Mucosa of stomach (tissue), 1 donor: ENCODE measurements around the gene CACNG1.
"Not testable (repeated sequence)": the region's sequence is repeated elsewhere in the genome, so short reads cannot be mapped to it uniquely, and the experiment has no call there.

Experiments
- H3K27me3 ChIP-seq: one replicate; pipeline ENCODE4 v1.7.0; 2013; ENCODE audit warnings: mild to moderate bottlenecking, low read length; ENCODE audit not compliant: control insufficient read depth, insufficient read depth
- H3K36me3 ChIP-seq: one replicate; pipeline ENCODE4 v1.7.0; 2013; ENCODE audit warnings: low read length; ENCODE audit not compliant: control insufficient read depth, insufficient read depth
- H3K4me1 ChIP-seq: one replicate; pipeline ENCODE4 v1.7.0; 2013; ENCODE audit warnings: mild to moderate bottlenecking, low read length; ENCODE audit not compliant: control insufficient read depth, insufficient read depth
- H3K4me3 ChIP-seq: one replicate; pipeline ENCODE4 v1.7.0; 2013; ENCODE audit warnings: low read length
- H3K9ac ChIP-seq: one replicate; pipeline ENCODE4 v1.7.0; 2013; ENCODE audit warnings: mild to moderate bottlenecking, low read length, moderate library complexity
- H3K9me3 ChIP-seq: one replicate; pipeline ENCODE4 v1.7.0; 2013; ENCODE audit warnings: mild to moderate bottlenecking, low read length, moderate library complexity; ENCODE audit not compliant: control insufficient read depth
- donor health status: Pancreatic carcinoma.

The CACNG1 gene

GRCh38 chr17:67092710-67093109 is 48.4 kb downstream of the CACNG1 start:
- H3K36me3 ChIP-seq, H3K9ac ChIP-seq, H3K4me1 ChIP-seq, H3K9me3 ChIP-seq, H3K4me3 ChIP-seq, H3K27me3 ChIP-seq: not testable (repeated sequence)

- no peak overlapping the region for H3K9ac ChIP-seq
- no peaks in the 10 kb centered on the region for H3K27me3 ChIP-seq
- H3K9me3 ChIP-seq = no peaks in the 10 kb centered on the region
- no peak overlapping the region for H3K4me3 ChIP-seq
- H3K4me1 ChIP-seq = no peaks in the 10 kb centered on the region
- no peaks in the 10 kb centered on the region for H3K36me3 ChIP-seq
Observed at GRCh38 chr17:67093348-67093747, 49.0 kb downstream of the CACNG1 start.

DNA sequence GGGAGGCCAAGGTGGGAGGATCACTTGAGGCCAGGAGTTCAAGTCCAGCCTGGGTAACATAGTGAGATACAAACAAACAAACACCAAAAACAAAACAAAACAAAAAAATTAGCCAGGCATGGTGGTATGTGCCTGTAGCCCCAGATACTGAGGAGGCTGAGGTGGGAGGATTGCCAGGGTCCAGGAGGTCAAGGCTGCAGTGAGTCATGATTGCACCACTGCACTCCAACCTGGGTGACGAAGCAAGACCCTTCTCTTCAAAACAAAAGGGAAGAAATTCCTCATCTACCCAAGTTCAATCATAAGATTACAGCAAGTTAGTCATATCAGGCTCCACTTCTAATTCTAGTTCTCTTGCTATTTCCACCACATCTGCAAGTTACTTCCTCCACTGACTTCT is 50.9 kb downstream of the CACNG1 start:
- H3K9me3 ChIP-seq, H3K9ac ChIP-seq, H3K4me3 ChIP-seq, H3K36me3 ChIP-seq, H3K4me1 ChIP-seq, H3K27me3 ChIP-seq: not testable (repeated sequence)

- no peaks in the 10 kb centered on the region for H3K4me1 ChIP-seq
- no peaks in the 10 kb centered on the region for H3K27me3 ChIP-seq
- no peak overlapping the region for H3K4me3 ChIP-seq
- no peaks in the 10 kb centered on the region for H3K9me3 ChIP-seq
- H3K9ac ChIP-seq = no peak overlapping the region
- no peaks in the 10 kb centered on the region for H3K36me3 ChIP-seq
Observed at GRCh38 chr17:67095803-67096202, 51.4 kb downstream of the CACNG1 start.

- Histone ChIP-seq H3K4me1 (no peaks in the 10 kb centered on the region), H3K9me3 (no peaks in the 10 kb centered on the region), H3K4me3 (no peak overlapping the region), H3K27me3 (no peaks in the 10 kb centered on the region), H3K36me3 (no peaks in the 10 kb centered on the region), H3K9ac (no peak overlapping the region)
Observed at GRCh38 chr17:67096609-67097008, 52.3 kb downstream of the CACNG1 start.

DNA sequence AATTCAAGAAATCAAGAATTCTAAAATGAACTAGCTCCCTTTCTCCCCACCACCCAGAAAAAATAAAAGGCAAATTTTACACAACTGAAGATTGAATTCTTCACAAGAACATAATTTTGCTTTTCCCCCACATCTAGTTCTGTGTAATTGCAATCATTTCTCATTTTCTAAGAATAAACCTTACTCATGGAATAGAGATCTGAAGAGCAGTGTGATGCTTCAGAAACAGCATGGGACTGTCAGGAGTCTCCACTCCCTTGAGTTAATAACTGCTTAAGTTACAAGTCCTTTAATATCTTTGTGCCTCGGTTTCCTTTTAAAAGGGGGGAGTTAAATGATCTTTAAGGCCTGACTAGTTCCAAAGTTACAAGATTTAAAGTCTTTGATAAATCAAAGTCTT is 53.7 kb downstream of the CACNG1 start:
- Histone ChIP-seq H3K9me3 (no peaks in the 10 kb centered on the region), H3K36me3 (no peaks in the 10 kb centered on the region), H3K4me1 (no peaks in the 10 kb centered on the region), H3K27me3 (no peaks in the 10 kb centered on the region), H3K9ac (no peak overlapping the region), H3K4me3 (no peak overlapping the region)

GRCh38 chr17:67104641-67105040 is 60.3 kb downstream of the CACNG1 start:
- not testable (repeated sequence) for H3K36me3 ChIP-seq, H3K9me3 ChIP-seq, H3K27me3 ChIP-seq, H3K4me1 ChIP-seq, H3K9ac ChIP-seq, H3K4me3 ChIP-seq

DNA sequence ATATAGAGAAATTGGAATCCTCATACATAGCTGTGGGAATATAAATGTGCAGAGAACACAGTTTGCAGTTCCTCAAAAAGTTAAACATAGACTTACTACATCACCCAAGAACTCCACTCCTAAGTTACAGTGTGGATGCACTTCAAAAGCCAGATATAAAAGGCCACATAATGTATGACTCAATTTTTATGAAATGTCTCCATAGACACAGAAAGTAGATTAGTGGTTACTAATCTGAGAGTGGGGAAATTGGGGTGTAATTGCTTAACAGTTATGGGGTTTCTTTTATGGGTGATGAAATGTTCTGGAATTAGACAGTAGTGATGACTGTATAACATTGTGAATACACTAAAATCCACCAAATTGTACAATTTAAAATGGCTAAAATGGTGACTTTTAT is 60.9 kb downstream of the CACNG1 start:
- Histone ChIP-seq H3K9me3 (no peaks in the 10 kb centered on the region), H3K4me3 (no peak overlapping the region), H3K27me3 (no peaks in the 10 kb centered on the region), H3K36me3 (no peaks in the 10 kb centered on the region), H3K4me1 (no peaks in the 10 kb centered on the region), H3K9ac (no peak overlapping the region)
